Endothelial cell of umbilical vein (primary cell): Measurements from ENCODE around the gene OAS2. TPM values are rescaled to one million over a fixed set of nuclear protein-coding genes. Genes with fewer than 3 reads are reported as not detected.

Experiments used
- BruUV-seq: library from RNA; stranded (reverse); fragments of 400-500 nt; replicated peaks from 2 replicates; lab custom pipeline; 2021; lab: Mats Ljungman, UMichigan
- CTCF ChIA-PET: fragments of 300-600, 350-600 bp; sonication (Branson Sonifier 250); formaldehyde crosslinking; loops from one replicate; lab custom pipeline; 2021; ENCODE audit warnings: antibody characterized with exemption, inconsistent platforms; lab: Charles Lee
- POLR2A ChIA-PET: fragments of 300-600, 350-600 bp; sonication (Branson Sonifier 250); formaldehyde crosslinking; loops from one replicate; lab custom pipeline; 2021; ENCODE audit warnings: antibody characterized with exemption, inconsistent platforms; lab: Charles Lee
- DNase-seq: peaks from one replicate; pipeline ENCODE4 v3.0.0-alpha.2; 2011; ENCODE audit warnings: low read depth, low spot score
- FAIRE-seq: peaks from 2 replicates; lab custom pipeline; 2011; peaks lifted over from hg19 to GRCh38; lab: Jason Lieb, UNC
- H2AFZ ChIP-seq: 2 replicates; pipeline ENCODE4 v1.6.0; 2012; ENCODE audit warnings: low read depth, low read length, control low read depth, inconsistent platforms
- H3K27ac ChIP-seq: 2 replicates; pipeline ENCODE4 v1.5.1; 2011; ENCODE audit warnings: low read depth, mild to moderate bottlenecking, control low read depth, low read length, moderate library complexity; ENCODE audit not compliant: insufficient read depth
- H3K27me3 ChIP-seq, 2 experiments: 2 replicates each; pipeline versions ENCODE4 v1.6.0 to v1.6.1; 2011; ENCODE audit warnings: low read length in 2 of 2, mixed read lengths in 1 of 2; ENCODE audit not compliant: control insufficient read depth in 2 of 2, insufficient read depth in 2 of 2
- H3K36me3 ChIP-seq, 2 experiments: 2 replicates in 1 of 2; 3 replicates in 1 of 2; pipeline ENCODE4 v1.5.1; 2011; ENCODE audit warnings: low read length in 2 of 2, mild to moderate bottlenecking in 1 of 2, moderate library complexity in 1 of 2; ENCODE audit not compliant: control insufficient read depth in 2 of 2, insufficient read depth in 2 of 2; ENCODE audit errors: extremely low read depth in 1 of 2
- H3K4me1 ChIP-seq: 3 replicates; pipeline ENCODE4 v1.5.1; 2011; ENCODE audit warnings: mild to moderate bottlenecking, low read length; ENCODE audit not compliant: control insufficient read depth, insufficient read depth; ENCODE audit errors: extremely low read depth
- H3K4me2 ChIP-seq: 2 replicates; pipeline ENCODE4 v1.6.1; 2011; ENCODE audit warnings: low read length, control low read depth, mixed read lengths; ENCODE audit not compliant: insufficient read depth
- H3K4me3 ChIP-seq, 3 experiments: fragments of 200-600 bp in 1 of 3; sonication (generic), shearing (Covaris generic) in 1 of 3; replicated peaks in 1 of 3; 2 replicates each; pipeline ENCODE4 v1.5.1; 2011 to 2016; ENCODE audit warnings: control low read depth in 3 of 3, low read length in 3 of 3, mild to moderate bottlenecking in 2 of 3, inconsistent platforms in 1 of 3, low read depth in 1 of 3, moderate library complexity in 1 of 3; ENCODE audit not compliant: insufficient read depth in 1 of 3
- H3K79me2 ChIP-seq: 2 replicates; pipeline ENCODE4 v1.6.0; 2012; ENCODE audit warnings: low read length, inconsistent platforms; ENCODE audit not compliant: control insufficient read depth, insufficient read depth
- H3K9ac ChIP-seq: replicated peaks from 2 replicates; pipeline ENCODE3; 2011; ENCODE audit warnings: low read length, control low read depth; ENCODE audit not compliant: insufficient read depth; ENCODE audit errors: extremely low read depth
- H3K9me1 ChIP-seq: replicated peaks from 3 replicates; pipeline ENCODE4 v1.6.0; 2011; ENCODE audit warnings: mild to moderate bottlenecking, low read length; ENCODE audit not compliant: control insufficient read depth, insufficient read depth; ENCODE audit errors: extremely low read depth
- H3K9me3 ChIP-seq: replicated peaks from 2 replicates; pipeline ENCODE4 v1.5.1; 2012; ENCODE audit warnings: low read length, inconsistent platforms; ENCODE audit not compliant: control insufficient read depth, insufficient read depth
- H4K20me1 ChIP-seq: replicated peaks from 2 replicates; pipeline ENCODE3; 2011; ENCODE audit warnings: mild to moderate bottlenecking, low read length; ENCODE audit not compliant: control insufficient read depth, insufficient read depth; ENCODE audit errors: extremely low read depth
- CTCF ChIP-seq, 2 donors: IDR thresholded peaks; 1 replicate in 1 of 2; 2 replicates in 1 of 2; pipeline ENCODE4 v1.5.1; 2011; ENCODE audit warnings: low read length in 2 of 2, mild to moderate bottlenecking in 2 of 2, moderate library complexity in 2 of 2, control low read depth in 1 of 2, inconsistent platforms in 1 of 2, low read depth in 1 of 2; ENCODE audit not compliant: insufficient read depth in 1 of 2; ENCODE audit errors: extremely low read depth in 1 of 2
- EZH2 ChIP-seq: IDR thresholded peaks from 2 replicates; pipeline ENCODE4 v1.6.1; 2012; ENCODE audit warnings: borderline replicate concordance, low read depth, mild to moderate bottlenecking, moderate library complexity, low read length, inconsistent platforms; ENCODE audit not compliant: severe bottlenecking
- FOS ChIP-seq: IDR thresholded peaks from 2 replicates; pipeline ENCODE4 v1.6.1; 2011; ENCODE audit warnings: mild to moderate bottlenecking, low read length, moderate library complexity, borderline replicate concordance; ENCODE audit not compliant: insufficient read depth
- GATA2 ChIP-seq: IDR thresholded peaks from 2 replicates; pipeline ENCODE4 v1.7.0; 2011; ENCODE audit warnings: low read depth, mild to moderate bottlenecking, moderate library complexity, mixed read lengths, low read length; ENCODE audit not compliant: insufficient read length, insufficient read depth
- JUN ChIP-seq: IDR thresholded peaks from 2 replicates; pipeline ENCODE4 v1.6.1; 2011; ENCODE audit warnings: borderline replicate concordance, low read depth; ENCODE audit not compliant: insufficient read length, insufficient read depth
- MAX ChIP-seq: IDR thresholded peaks from 2 replicates; pipeline ENCODE4 v1.6.1; 2011; ENCODE audit not compliant: insufficient read depth, insufficient read length
- MYC ChIP-seq: IDR thresholded peaks from one replicate; pipeline ENCODE4 v1.6.1; 2011; ENCODE audit warnings: mild to moderate bottlenecking, low read depth, low read length
- POLR2A ChIP-seq: IDR thresholded peaks from 2 replicates; pipeline ENCODE4 v1.6.1; 2012; ENCODE audit warnings: low read depth, mild to moderate bottlenecking, control low read depth, low read length
- POLR2AphosphoS5 ChIP-seq: IDR thresholded peaks from 2 replicates; pipeline ENCODE4 v1.6.1; 2012; ENCODE audit warnings: low read depth, mild to moderate bottlenecking, control low read depth, low read length, moderate library complexity; ENCODE audit not compliant: insufficient read depth
- dilution Hi-C: fragments of 300-500 bp; cut with MboI; formaldehyde crosslinking; loops from one replicate; pipeline ENCODE4 v1.15.0; 2019; ENCODE audit warnings: low sequenced_read_pairs; ENCODE audit not compliant: extremely low pct_ligation_motif_present
- intact Hi-C: fragments of 100-400 bp; cut with micrococcal nuclease; formaldehyde crosslinking; loops from one replicate; pipeline ENCODE4 v1.10.0; 2022
- polyA plus RNA-seq, 4 experiments: library from polyadenylated mRNA; depleted of rRNA in 3 of 4; stranded (reverse) in 3 of 4; unstranded in 1 of 4; fragments of >200 nt; gene quantifications; 2 replicates each; pipeline versions ENCODE4 v1.2.1 to v1.2.3, GENCODE V29; 2011 to 2012; ENCODE audit warnings: missing spikeins in 1 of 4
- total RNA-seq: library from RNA; stranded (reverse); gene quantifications from 2 replicates; pipeline ENCODE4 v1.2.3, GENCODE V29; 2021

Gene OAS2
- total and polyA plus RNA-seq, 2 donors (not counting 3 experiments of a cell fraction or from before 2014, with no cell fraction given) = 1.3 to 3.1 TPM

GRCh38 chr12:113016796-113017195 is 38.5 kb downstream of the OAS2 start:
- Histone ChIP-seq H3K9me3 (no peaks in the 10 kb centered on the region), H3K9ac (no peak overlapping the region), H3K79me2 (no peaks in the 10 kb centered on the region), H3K27me3 (no peaks in the 10 kb centered on the region), H3K27ac (no peak overlapping the region), H3K4me1 (peaks cover 21% of the 10 kb centered on the region), H4K20me1 (no peaks in the 10 kb centered on the region), H3K4me3 (no peak overlapping the region), H3K9me1 (no peaks in the 10 kb centered on the region), H3K36me3 (no peaks in the 10 kb centered on the region), H2AFZ (no peak overlapping the region), H3K4me2 (no peak overlapping the region)
- DNase-seq (no peak), FAIRE-seq (no peak)
- CTCF ChIA-PET = interaction anchor here (0.9 to 1.6 kb wide), 3 partner anchors 9 to 24 kb away, joined by 3 to 9 read pairs (median 6); no protein-coding TSS in a partner anchor
- no TSS peak for BruUV-seq
- TF ChIP-seq EZH2 = no peak
- no peak for TF ChIP-seq JUN
- TF ChIP-seq MAX = no peak
- TF ChIP-seq FOS = no peak
- no peak for TF ChIP-seq POLR2A
- no peak for TF ChIP-seq GATA2
- no peak for TF ChIP-seq POLR2AphosphoS5
- TF ChIP-seq MYC = no peak
- POLR2A ChIA-PET = no interaction called here
- intact Hi-C loops (no loop called here), dilution Hi-C loops (no loop called here)

- intact Hi-C loops (loop anchor here (1.0 kb wide), 2 partner anchors 12 to 48 kb away; no protein-coding TSS in a partner anchor), dilution Hi-C loops (no loop called here)
- peak overlapping the region; percentile 17 for H3K9ac ChIP-seq
- peak overlapping the region; percentile 87 for H3K4me2 ChIP-seq
- no peaks in the 10 kb centered on the region for H3K27me3 ChIP-seq
- FAIRE-seq (peak; percentile 92), DNase-seq (peak; percentile 75)
- H3K27ac ChIP-seq = peak overlapping the region; percentile 63
- no TSS peak for BruUV-seq
- H4K20me1 ChIP-seq = no peaks in the 10 kb centered on the region
- no peaks in the 10 kb centered on the region for H3K79me2 ChIP-seq
- no peaks in the 10 kb centered on the region for H3K36me3 ChIP-seq
- ChIA-PET POLR2A (interaction anchor here (0.7 kb wide), 1 partner anchor 26 kb away, joined by 6 read pairs; no protein-coding TSS in a partner anchor), CTCF (interaction anchor here (2.6 to 9.2 kb wide), 4 partner anchors 9 to 26 kb away, joined by 11 to 70 read pairs (median 38); no protein-coding TSS in a partner anchor)
- no peak for TF ChIP-seq EZH2
- peak; percentile 51 for TF ChIP-seq FOS
- TF ChIP-seq CTCF (IDR thresholded peaks at IDR 0.05; ENCODE audit: extremely low read depth in 1 of 2, insufficient read depth in 1 of 2, low read depth in 1 of 2, low read length in 2 of 2) = no peak
- no peak for TF ChIP-seq MAX
- no peak for TF ChIP-seq GATA2
- TF ChIP-seq POLR2AphosphoS5 = peak; percentile 53
- TF ChIP-seq POLR2A = peak; percentile 28
- TF ChIP-seq MYC = no peak
- peak; percentile 43 for TF ChIP-seq JUN
- peak overlapping the region; percentile 46 for H2AFZ ChIP-seq
- H3K9me3 ChIP-seq = no peaks in the 10 kb centered on the region
- peaks cover 21% of the 10 kb centered on the region for H3K4me1 ChIP-seq
- H3K4me3 ChIP-seq = peak overlapping the region in 1 of 3 experiments; percentile 50
- H3K9me1 ChIP-seq = no peaks in the 10 kb centered on the region
Measured at GRCh38 chr12:113019025-113019424, 40.7 kb downstream of the OAS2 start.
